Naive thymus-derived CD4-positive, alpha-beta T cell (primary cell): ENCODE results near the gene KLK15. TPM values are rescaled to one million over a fixed set of nuclear protein-coding genes. Genes with fewer than 3 reads are reported as not detected.
"Not testable (repeated sequence)": the region's sequence is repeated elsewhere in the genome, so short reads cannot be mapped to it uniquely, and the experiment has no call there.

Source experiments
- ATAC-seq: fragments of 150-1000 bp; cut with Tn5 transposase; 2 replicates; pipeline ENCODE4 v1.10.0; 2021; ENCODE audit warnings: mild to moderate bottlenecking, moderate library complexity
- CTCF ChIA-PET: fragments of 350-600 bp; sonication (Branson Sonifier 250); formaldehyde crosslinking; loops from one replicate; lab custom pipeline; 2021; ENCODE audit warnings: antibody characterized with exemption; lab: Charles Lee
- POLR2A ChIA-PET: fragments of 350-600 bp; sonication (Branson Sonifier 250); formaldehyde crosslinking; loops from one replicate; lab custom pipeline; 2021; ENCODE audit warnings: antibody characterized with exemption, inconsistent platforms; lab: Charles Lee
- DNase-seq, 9 donors: peaks; one replicate each; pipeline versions ENCODE4 v3.0.0 to v3.0.0-alpha.2; 2020 to 2022; ENCODE audit warnings: mixed read lengths in 1 of 9
- H3K27ac ChIP-seq: one replicate; pipeline ENCODE4 v1.7.0; 2013; ENCODE audit warnings: mild to moderate bottlenecking, low read depth, low read length, moderate library complexity
- H3K27me3 ChIP-seq, 2 donors: one replicate each; pipeline ENCODE4 v1.7.0; 2013; ENCODE audit warnings: low read length in 2 of 2, mild to moderate bottlenecking in 2 of 2, moderate library complexity in 2 of 2; ENCODE audit not compliant: control insufficient read depth in 2 of 2, insufficient read depth in 2 of 2
- H3K36me3 ChIP-seq, 3 experiments: 1 replicate in 2 of 3; 2 replicates in 1 of 3; pipeline ENCODE4 v1.7.0; 2013; ENCODE audit warnings: low read length in 3 of 3, mild to moderate bottlenecking in 3 of 3, moderate library complexity in 1 of 3; ENCODE audit not compliant: insufficient read depth in 3 of 3, control insufficient read depth in 2 of 3
- H3K4me1 ChIP-seq, 2 donors: one replicate each; pipeline ENCODE4 v1.7.0; 2013; ENCODE audit warnings: low read length in 2 of 2, mild to moderate bottlenecking in 2 of 2, moderate library complexity in 1 of 2; ENCODE audit not compliant: control insufficient read depth in 2 of 2, insufficient read depth in 2 of 2
- H3K4me3 ChIP-seq: 2 replicates; pipeline ENCODE4 v1.7.0; 2013; ENCODE audit warnings: mild to moderate bottlenecking, low read length
- H3K9me3 ChIP-seq, 3 experiments: 1 replicate in 2 of 3; 2 replicates in 1 of 3; pipeline ENCODE4 v1.7.0; 2013; ENCODE audit warnings: low read length in 3 of 3; ENCODE audit not compliant: control insufficient read depth in 2 of 3
- H3K27ac Mint-ChIP-seq, 9 donors: one replicate each; pipeline ENCODE4 v1.8.0; 2020 to 2022; ENCODE audit warnings: mixed read lengths in 9 of 9, mild to moderate bottlenecking in 8 of 9, moderate library complexity in 5 of 9, inconsistent platforms in 2 of 9
- H3K27me3 Mint-ChIP-seq, 5 donors: one replicate each; pipeline ENCODE4 v1.8.0; 2021 to 2022; ENCODE audit warnings: mixed read lengths in 5 of 5, mild to moderate bottlenecking in 1 of 5
- H3K36me3 Mint-ChIP-seq, 5 donors: one replicate each; pipeline ENCODE4 v1.8.0; 2020 to 2022; ENCODE audit warnings: mixed read lengths in 5 of 5, mild to moderate bottlenecking in 3 of 5, inconsistent platforms in 1 of 5
- H3K4me1 Mint-ChIP-seq, 7 donors: one replicate each; pipeline ENCODE4 v1.8.0; 2020 to 2022; ENCODE audit warnings: mixed read lengths in 7 of 7, mild to moderate bottlenecking in 3 of 7, inconsistent platforms in 1 of 7
- H3K4me3 Mint-ChIP-seq, 10 donors: one replicate each; pipeline ENCODE4 v1.8.0; 2020 to 2022; ENCODE audit warnings: mild to moderate bottlenecking in 10 of 10, mixed read lengths in 10 of 10, moderate library complexity in 6 of 10, inconsistent platforms in 2 of 10
- H3K9me3 Mint-ChIP-seq, 11 donors: one replicate each; pipeline ENCODE4 v1.8.0; 2020 to 2022; ENCODE audit warnings: mixed read lengths in 11 of 11, mild to moderate bottlenecking in 4 of 11, inconsistent platforms in 1 of 11, moderate library complexity in 1 of 11
- intact Hi-C, 2 donors: fragments of 100-400 bp; cut with micrococcal nuclease; formaldehyde crosslinking; loops; one replicate each; pipeline ENCODE4 v1.15.1; 2023
- polyA plus RNA-seq, 2 donors: library from polyadenylated mRNA; unstranded; fragments of 300-500 nt; fragmentation: Illumina TruSeq; gene quantifications; one replicate each; pipeline ENCODE4 v1.2.3, GENCODE V29; 2021
- total RNA-seq, 6 experiments: library from RNA in 5 of 6; stranded (reverse) in 5 of 6; gene quantifications; 1 replicate in 5 of 6; 2 replicates in 1 of 6; pipeline ENCODE4 v1.2.3 and lab custom pipeline; 2021 to 2026

Gene KLK15
- total and polyA plus RNA-seq, 7 experiments from 2014 or later, result not detected

GRCh38 chr19:50791594-50792271 lies 41.6 kb downstream of the KLK15 start:
- no peaks in the 10 kb centered on the region for H3K27me3 ChIP-seq
- H3K9me3 ChIP-seq, result no peaks in the 10 kb centered on the region
- no peaks in the 10 kb centered on the region for H3K27me3 Mint-ChIP-seq
- POLR2A ChIA-PET, result no interaction called here
- ATAC-seq (no peak), DNase-seq (no peak)
- H3K27ac Mint-ChIP-seq, result no peak overlapping the region
- intact Hi-C loops, result no loop called here
- H3K4me3 Mint-ChIP-seq, result no peak overlapping the region
- CTCF ChIA-PET, result no interaction called here
- H3K9me3 Mint-ChIP-seq, result no peaks in the 10 kb centered on the region
- no peak overlapping the region for H3K27ac ChIP-seq
- H3K4me1 ChIP-seq, result no peaks in the 10 kb centered on the region
- no peak overlapping the region for H3K4me3 ChIP-seq
- H3K36me3 ChIP-seq, result peaks cover 0 to 14% (median 0%) of the 10 kb centered on the region in 3 experiments
- H3K4me1 Mint-ChIP-seq, result peaks cover 0 to 12% (median 0%) of the 10 kb centered on the region in 7 donors
- no peaks in the 10 kb centered on the region for H3K36me3 Mint-ChIP-seq

GRCh38 chr19:50790922-50791467 lies 42.4 kb downstream of the KLK15 start:
- Histone ChIP-seq H3K36me3 (peaks cover 0 to 6% (median 0%) of the 10 kb centered on the region in 3 experiments), H3K4me1 (no peaks in the 10 kb centered on the region), H3K27ac (no peak overlapping the region), H3K4me3 (no peak overlapping the region), H3K27me3 (no peaks in the 10 kb centered on the region), H3K9me3 (no peaks in the 10 kb centered on the region)
- POLR2A ChIA-PET, result no interaction called here
- CTCF ChIA-PET, result no interaction called here
- Mint-ChIP-seq H3K27me3 (no peaks in the 10 kb centered on the region), H3K9me3 (no peaks in the 10 kb centered on the region), H3K4me1 (peaks cover 0 to 12% (median 0%) of the 10 kb centered on the region in 7 donors), H3K4me3 (peak overlapping the region in 1 of 10 donors; percentile 43), H3K36me3 (no peaks in the 10 kb centered on the region), H3K27ac (peak overlapping the region in 4 of 9 donors; percentile 13 to 62 (median 40))
- DNase-seq (no peak), ATAC-seq (no peak)
- intact Hi-C loops, result no loop called here

- peaks cover 0 to under 1% (median 0%) of the 10 kb centered on the region in 3 experiments for H3K36me3 ChIP-seq
- H3K27ac Mint-ChIP-seq, result peak within 1 kb of the TSS in 4 of 9 donors; percentile 13 to 62 (median 40)
- no peaks in the 10 kb centered on the region for H3K9me3 Mint-ChIP-seq
- intact Hi-C loops, result no loop called here
- POLR2A ChIA-PET, result no interaction called here
- H3K36me3 Mint-ChIP-seq, result no peaks in the 10 kb centered on the region
- H3K27ac ChIP-seq, result no peak within 1 kb of the TSS
- CTCF ChIA-PET, result no interaction called here
- DNase-seq (no peak), ATAC-seq (no peak)
- peaks cover 0 to 12% (median 0%) of the 10 kb centered on the region in 7 donors for H3K4me1 Mint-ChIP-seq
- H3K4me1 ChIP-seq, result no peaks in the 10 kb centered on the region
- no peaks in the 10 kb centered on the region for H3K27me3 ChIP-seq
- H3K9me3 ChIP-seq, result no peaks in the 10 kb centered on the region
- H3K4me3 ChIP-seq, result no peak within 1 kb of the TSS
- peak within 1 kb of the TSS in 1 of 10 donors; percentile 43 for H3K4me3 Mint-ChIP-seq
- H3K27me3 Mint-ChIP-seq, result no peaks in the 10 kb centered on the region
Observed at GRCh38 chr19:50790396-50790795, 43.0 kb downstream of the KLK15 start, which contains the start of gene ACP4. Gene ACP4, plus strand, starts transcription at chr19:50790415. Its CDS starts 0 bp downstream, at chr19:50790415.

- CTCF ChIA-PET, result no interaction called here
Observed at GRCh38 chr19:50785329-50785728, 48.0 kb downstream of the KLK15 start.

GRCh38 chr19:50784710-50785109 lies 48.7 kb downstream of the KLK15 start:
- no peak for DNase-seq
- CTCF ChIA-PET, result interaction anchor here (1.5 kb wide), 1 partner anchor 427 kb away, joined by 5 read pairs; no protein-coding TSS in a partner anchor
- no peaks in the 10 kb centered on the region for H3K36me3 Mint-ChIP-seq
- Histone ChIP-seq H3K4me1 (no peaks in the 10 kb centered on the region), H3K9me3 (no peaks in the 10 kb centered on the region), H3K4me3 (no peak overlapping the region), H3K36me3 (no peaks in the 10 kb centered on the region), H3K27me3 (no peaks in the 10 kb centered on the region), H3K27ac (no peak overlapping the region)
- peaks cover 17 to 32% (median 22%) of the 10 kb centered on the region in 5 donors for H3K27me3 Mint-ChIP-seq
- intact Hi-C loops, result loop anchor here (5.0 kb wide), 2 partner anchors 177 to 847 kb away; no protein-coding TSS in a partner anchor
- no peaks in the 10 kb centered on the region for H3K9me3 Mint-ChIP-seq
- ATAC-seq, result no peak
- peaks cover 0 to 12% (median 5%) of the 10 kb centered on the region in 7 donors for H3K4me1 Mint-ChIP-seq
- no peak overlapping the region for H3K27ac Mint-ChIP-seq
- POLR2A ChIA-PET, result no interaction called here
- H3K4me3 Mint-ChIP-seq, result no peak overlapping the region

More at GRCh38 chr19:50785329-50785728, 48.0 kb downstream of the KLK15 start:
- Mint-ChIP-seq H3K4me3 (no peak overlapping the region), H3K27me3 (peaks cover 11 to 26% (median 17%) of the 10 kb centered on the region in 5 donors), H3K36me3 (no peaks in the 10 kb centered on the region), H3K4me1 (peaks cover 0 to 12% (median 5%) of the 10 kb centered on the region in 7 donors), H3K27ac (no peak overlapping the region), H3K9me3 (no peaks in the 10 kb centered on the region)
- POLR2A ChIA-PET, result no interaction called here
- Histone ChIP-seq H3K27me3 (no peaks in the 10 kb centered on the region), H3K9me3 (no peaks in the 10 kb centered on the region), H3K4me1 (no peaks in the 10 kb centered on the region), H3K27ac (no peak overlapping the region), H3K36me3 (no peaks in the 10 kb centered on the region), H3K4me3 (no peak overlapping the region)
- intact Hi-C loops, result no loop called here
- ATAC-seq (no peak), DNase-seq (no peak)

GRCh38 chr19:50783848-50784152 lies 49.6 kb downstream of the KLK15 start:
- Mint-ChIP-seq H3K27me3 (peaks cover 26 to 41% (median 32%) of the 10 kb centered on the region in 5 donors), H3K4me1 (peaks cover 0 to 12% (median 5%) of the 10 kb centered on the region in 7 donors), H3K27ac (peak overlapping the region in 1 of 9 donors; percentile 32)
- not testable (repeated sequence) for H3K4me3 Mint-ChIP-seq, H3K27me3 ChIP-seq, H3K9me3 Mint-ChIP-seq, H3K36me3 ChIP-seq, H3K27ac ChIP-seq, DNase-seq, ATAC-seq, H3K4me1 ChIP-seq, H3K9me3 ChIP-seq, H3K4me3 ChIP-seq, H3K36me3 Mint-ChIP-seq
- POLR2A ChIA-PET, result interaction anchor here (0.9 kb wide), 1 partner anchor 426 kb away, joined by 3 read pairs; no protein-coding TSS in a partner anchor
- CTCF ChIA-PET, result interaction anchor here (1.2 to 1.5 kb wide), 3 partner anchors 247 to 431 kb away, joined by 3 to 7 read pairs (median 5); no protein-coding TSS in a partner anchor
- intact Hi-C loops, result loop anchor here (1.0 to 5.0 kb wide), 8 partner anchors 59 to 846 kb away; no protein-coding TSS in a partner anchor
